MM.1S (cell line): Measurements from ENCODE around the gene MAGOH.

Source experiments
- CTCF ChIP-seq: fragments of 300-600 bp; sonication (generic); IDR thresholded peaks from 2 replicates; pipeline ENCODE4 v1.5.1; 2016; ENCODE audit warnings: antibody characterized with exemption, low read length, mixed read lengths
- EZH2 ChIP-seq: fragments of 300-600 bp; sonication (generic); optimal IDR thresholded peaks from 2 replicates; pipeline ENCODE3; 2017; ENCODE audit warnings: low read depth, mild to moderate bottlenecking, antibody characterized with exemption, low read length, mixed read lengths
- EZH2phosphoT487 ChIP-seq: fragments of 300-600 bp; sonication (generic); IDR thresholded peaks from 2 replicates; pipeline ENCODE4 v1.6.1; 2018; ENCODE audit warnings: antibody characterized with exemption, low read length

DNA sequence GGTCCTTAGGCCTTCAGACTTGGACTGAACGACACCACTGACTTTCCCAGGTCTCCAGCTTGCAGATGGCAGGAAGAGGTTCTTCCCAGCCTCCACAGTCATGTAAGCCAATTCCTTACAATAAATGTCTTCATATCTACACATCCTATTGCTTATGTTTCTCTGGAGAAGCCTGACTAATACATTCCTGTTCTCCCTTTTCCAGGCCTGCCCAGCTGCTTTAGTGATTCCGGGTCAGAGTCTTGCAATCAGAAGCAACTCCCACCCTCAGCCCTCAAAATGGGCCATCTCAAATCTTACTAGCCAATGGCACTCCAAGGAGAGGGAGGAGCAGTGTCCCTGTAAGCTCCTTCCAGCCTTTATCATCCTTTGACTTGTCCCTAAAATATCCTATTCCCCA lies 58.1 kb downstream of the MAGOH start:
- TF ChIP-seq CTCF (no peak), EZH2phosphoT487 (no peak), EZH2 (no peak)
